Spleen (tissue), 11 donors: Measurements from ENCODE around the gene RBMS1. TPM values are rescaled to one million over a fixed set of nuclear protein-coding genes. Genes with fewer than 3 reads are reported as not detected.

ENCODE experiments used
- DNase-seq: peaks from one replicate; pipeline ENCODE4 v3.0.0-alpha.2; 2020
- H3K27ac ChIP-seq, 8 donors: fragments of 200-600 bp; sonication (generic) in 7 of 8; 1 replicate in 4 of 8; 2 replicates in 4 of 8; pipeline versions ENCODE4 v1.5.0 to v1.8.0; 2016 to 2021; ENCODE audit warnings: inconsistent platforms in 4 of 8, mild to moderate bottlenecking in 4 of 8, moderate library complexity in 1 of 8
- H3K27me3 ChIP-seq, 7 donors: fragments of 200-600 bp; sonication (generic) in 6 of 7; replicated peaks in 1 of 7; 1 replicate in 4 of 7; 2 replicates in 3 of 7; pipeline versions ENCODE4 v1.5.0 to v1.8.0; 2016 to 2021; ENCODE audit warnings: inconsistent platforms in 3 of 7, mild to moderate bottlenecking in 1 of 7
- H3K36me3 ChIP-seq, 6 donors: fragments of 200-600 bp; sonication (generic) in 5 of 6; 1 replicate in 4 of 6; 2 replicates in 2 of 6; pipeline versions ENCODE4 v1.5.0 to v1.8.0; 2016 to 2021; ENCODE audit warnings: inconsistent platforms in 2 of 6
- H3K4me1 ChIP-seq, 6 donors: fragments of 200-600 bp; sonication (generic) in 5 of 6; 1 replicate in 3 of 6; 2 replicates in 3 of 6; pipeline versions ENCODE4 v1.5.0 to v1.8.0; 2016 to 2021; ENCODE audit warnings: inconsistent platforms in 3 of 6
- H3K4me3 ChIP-seq, 8 donors: fragments of 200-600 bp; sonication (generic) in 7 of 8; 1 replicate in 4 of 8; 2 replicates in 4 of 8; pipeline versions ENCODE4 v1.5.0 to v1.8.0; 2016 to 2021; ENCODE audit warnings: inconsistent platforms in 4 of 8, mild to moderate bottlenecking in 4 of 8, moderate library complexity in 2 of 8
- H3K9me3 ChIP-seq, 8 donors: fragments of 200-600 bp; sonication (generic) in 7 of 8; 1 replicate in 4 of 8; 2 replicates in 4 of 8; pipeline versions ENCODE4 v1.5.0 to v1.8.0; 2016 to 2021; ENCODE audit warnings: inconsistent platforms in 4 of 8
- POLR2A ChIP-seq, 3 donors: fragments of 450-650 bp; IDR thresholded peaks; one replicate each; pipeline ENCODE4 v1.5.1; 2017; ENCODE audit warnings: antibody characterized with exemption in 3 of 3, mild to moderate bottlenecking in 1 of 3
- POLR2AphosphoS5 ChIP-seq, 3 donors: sonication (generic); formaldehyde crosslinking; IDR thresholded peaks; one replicate each; pipeline ENCODE4 v1.5.1; 2017; ENCODE audit warnings: antibody characterized with exemption in 3 of 3
- WGBS, 5 donors: extraction: QIAGEN DNeasy Blood & Tissue Kit in 3 of 5; methylation state at CpG; one replicate each; pipeline versions ENCODE4 v1.1.5 to v1.1.7; 2013 to 2018; 5-methylcytosine and 5-hydroxymethylcytosine counted together
- intact Hi-C: fragments of 100-400 bp; cut with DNase I; formaldehyde crosslinking; loops from one replicate; pipeline ENCODE4 v1.15.0; 2023; ENCODE audit warnings: low total_unique reads
- polyA plus RNA-seq, 3 donors: library from polyadenylated mRNA; stranded (reverse); fragments of 200-250 nt; gene quantifications; one replicate each; pipeline ENCODE4 v1.2.1, GENCODE V29; 2013
- total RNA-seq, 7 donors: library from RNA; depleted of rRNA in 3 of 7; stranded (reverse); fragments of >200 nt in 3 of 7; fragmentation: NEBNext Ultra II Directional in 4 of 7; extraction: Animal tissue kit (Norgen Biotek cat#: 25700) in 4 of 7; gene quantifications; one replicate each; pipeline versions ENCODE4 v1.1.0 to v1.2.1, GENCODE V29; 2016 to 2021
- TF ChIP-seq, protein P1 (sequence below), 11 experiments: fragments of 200-600 bp in 7 of 11; fragments of 450-650 bp in 4 of 11; sonication (generic) in 4 of 11; IDR thresholded peaks in 8 of 11; conservative IDR thresholded peaks in 3 of 11; 1 replicate in 7 of 11; 2 replicates in 4 of 11; pipeline versions ENCODE4 v1.4.0 to v1.8.0; 2016 to 2021; ENCODE audit warnings: antibody characterized with exemption in 11 of 11, inconsistent platforms in 4 of 11, mild to moderate bottlenecking in 1 of 11
- donor health status: healthy with polysubstance abuse.
- donor health status: DM: no; HTN: no; CAD: no; lungs with moderate emphysema.
- donor health status: DM: no; HTN: no; CAD: no.
- donor health status: Bipolar disorder and iron deficiency.
- donor health status: healthy.
- donor health status: DM: no; HTN: no; CAD: no.
- donor health status: DM: yes; HTN: yes; CAD: no.

Gene RBMS1
- total and polyA plus RNA-seq, 10 donors, result 18.8 to 151 (median 118) TPM

DNA sequence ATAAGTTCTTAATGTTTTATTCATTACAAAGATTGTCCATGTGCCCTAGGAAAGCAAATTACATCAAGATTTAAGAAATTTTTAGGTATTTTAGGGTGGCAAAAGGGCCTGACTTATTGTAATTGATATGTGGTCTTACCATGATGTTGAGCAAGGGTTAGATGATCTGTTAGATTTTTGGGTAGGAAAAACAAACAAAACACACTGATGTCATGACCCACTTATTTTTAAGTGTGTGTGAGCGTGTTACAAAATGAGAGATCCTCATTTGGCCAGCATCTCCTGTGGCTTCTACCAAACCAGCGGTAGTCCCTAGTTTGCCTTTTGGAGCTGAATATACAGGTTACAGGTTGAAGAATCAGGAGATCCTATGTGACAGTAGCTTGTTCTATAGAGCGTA lies 203.8 kb downstream of the RBMS1 start:
- no peaks in the 10 kb centered on the region for H3K27me3 ChIP-seq
- intact Hi-C loops, result no loop called here
- peaks cover 0 to 82% (median 28%) of the 10 kb centered on the region in 6 donors for H3K36me3 ChIP-seq
- TF ChIP-seq POLR2A (IDR thresholded peaks at IDR 0.05), result no peak
- no peak for TF ChIP-seq POLR2AphosphoS5 (IDR thresholded peaks at IDR 0.05)
- TF ChIP-seq, protein P1, sequence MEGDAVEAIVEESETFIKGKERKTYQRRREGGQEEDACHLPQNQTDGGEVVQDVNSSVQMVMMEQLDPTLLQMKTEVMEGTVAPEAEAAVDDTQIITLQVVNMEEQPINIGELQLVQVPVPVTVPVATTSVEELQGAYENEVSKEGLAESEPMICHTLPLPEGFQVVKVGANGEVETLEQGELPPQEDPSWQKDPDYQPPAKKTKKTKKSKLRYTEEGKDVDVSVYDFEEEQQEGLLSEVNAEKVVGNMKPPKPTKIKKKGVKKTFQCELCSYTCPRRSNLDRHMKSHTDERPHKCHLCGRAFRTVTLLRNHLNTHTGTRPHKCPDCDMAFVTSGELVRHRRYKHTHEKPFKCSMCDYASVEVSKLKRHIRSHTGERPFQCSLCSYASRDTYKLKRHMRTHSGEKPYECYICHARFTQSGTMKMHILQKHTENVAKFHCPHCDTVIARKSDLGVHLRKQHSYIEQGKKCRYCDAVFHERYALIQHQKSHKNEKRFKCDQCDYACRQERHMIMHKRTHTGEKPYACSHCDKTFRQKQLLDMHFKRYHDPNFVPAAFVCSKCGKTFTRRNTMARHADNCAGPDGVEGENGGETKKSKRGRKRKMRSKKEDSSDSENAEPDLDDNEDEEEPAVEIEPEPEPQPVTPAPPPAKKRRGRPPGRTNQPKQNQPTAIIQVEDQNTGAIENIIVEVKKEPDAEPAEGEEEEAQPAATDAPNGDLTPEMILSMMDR (IDR thresholded peaks at IDR 0.05 in 8 of 11, conservative IDR thresholded peaks at IDR 0.05 in 3 of 11), result no peak
- H3K4me1 ChIP-seq, result peaks cover 4 to 56% (median 14%) of the 10 kb centered on the region in 6 donors
- no peaks in the 10 kb centered on the region for H3K9me3 ChIP-seq
- H3K4me3 ChIP-seq, result no peak overlapping the region
- H3K27ac ChIP-seq, result peak overlapping the region in 4 of 8 donors; percentile 8 to 29 (median 11)
- WGBS, 5 donors, result 68 to 89% (median 73%) methylated on average over 3 of the region's 3 CpGs
- no peak for DNase-seq

DNA sequence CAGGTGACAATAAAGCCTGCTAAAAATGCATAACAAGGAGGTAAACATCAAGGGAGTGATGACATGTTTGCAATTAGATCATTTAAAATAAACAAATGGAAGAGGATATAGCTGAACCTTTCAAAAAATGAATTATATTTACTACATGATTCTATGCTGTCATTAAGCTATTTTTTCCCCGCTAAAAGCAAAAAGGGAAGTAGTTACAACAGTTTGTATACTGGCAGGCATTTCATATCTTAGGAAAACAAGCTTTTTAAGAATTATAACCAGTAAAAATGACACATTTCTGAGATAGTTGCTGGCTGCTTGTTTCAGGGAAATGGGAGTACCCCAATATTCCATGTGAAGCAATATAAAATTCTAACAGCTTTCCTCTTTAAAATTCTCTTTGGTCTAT lies 204.5 kb downstream of the RBMS1 start:
- DNase-seq, result no peak
- H3K27ac ChIP-seq, result peak overlapping the region in 4 of 8 donors; percentile 8 to 29 (median 11)
- TF ChIP-seq POLR2AphosphoS5 (IDR thresholded peaks at IDR 0.05), result no peak
- TF ChIP-seq, protein P1 (IDR thresholded peaks at IDR 0.05 in 8 of 11, conservative IDR thresholded peaks at IDR 0.05 in 3 of 11), result no peak
- TF ChIP-seq POLR2A (IDR thresholded peaks at IDR 0.05), result no peak
- no peaks in the 10 kb centered on the region for H3K9me3 ChIP-seq
- no peak overlapping the region for H3K4me3 ChIP-seq
- no peaks in the 10 kb centered on the region for H3K27me3 ChIP-seq
- intact Hi-C loops, result no loop called here
- 37 to 58% (median 44%) methylated on average over 1 of the region's 1 CpG for WGBS, 5 donors
- H3K36me3 ChIP-seq, result peaks cover 0 to 89% (median 35%) of the 10 kb centered on the region in 6 donors
- H3K4me1 ChIP-seq, result peaks cover 0 to 48% (median 10%) of the 10 kb centered on the region in 6 donors

DNA sequence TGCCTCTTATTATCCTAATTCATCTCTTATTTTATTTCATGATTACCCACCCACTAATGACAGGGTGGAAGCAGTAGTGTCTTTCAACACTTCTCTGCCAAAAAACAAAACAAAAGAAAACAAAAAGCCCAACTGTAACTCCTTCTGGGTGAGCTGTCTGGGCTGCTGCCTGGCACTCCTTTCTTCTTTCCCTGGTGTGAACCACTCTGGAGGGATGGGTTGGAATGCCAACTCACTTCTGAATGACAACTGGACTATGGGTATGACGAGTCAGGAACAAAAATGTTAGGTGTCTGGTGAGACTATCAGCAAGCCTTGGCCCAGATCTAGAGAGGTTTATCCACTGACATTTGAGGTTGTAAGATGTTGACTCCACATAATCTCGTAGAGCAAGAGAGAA lies 205.3 kb downstream of the RBMS1 start:
- peak overlapping the region in 1 of 8 donors; percentile 9 for H3K27ac ChIP-seq
- H3K27me3 ChIP-seq, result no peaks in the 10 kb centered on the region
- WGBS, 5 donors, result 84 to 90% (median 89%) methylated on average over 2 of the region's 2 CpGs
- DNase-seq, result no peak
- H3K36me3 ChIP-seq, result peaks cover 0 to 90% (median 40%) of the 10 kb centered on the region in 6 donors
- no peaks in the 10 kb centered on the region for H3K9me3 ChIP-seq
- TF ChIP-seq POLR2AphosphoS5 (IDR thresholded peaks at IDR 0.05), result no peak
- TF ChIP-seq POLR2A (IDR thresholded peaks at IDR 0.05), result no peak
- TF ChIP-seq, protein P1 (IDR thresholded peaks at IDR 0.05 in 8 of 11, conservative IDR thresholded peaks at IDR 0.05 in 3 of 11), result no peak
- peaks cover 0 to 42% (median 6%) of the 10 kb centered on the region in 6 donors for H3K4me1 ChIP-seq
- no peak overlapping the region for H3K4me3 ChIP-seq
- intact Hi-C loops, result no loop called here

GRCh38 chr2:160287476-160287875 lies 206.1 kb downstream of the RBMS1 start:
- H3K27ac ChIP-seq, result no peak overlapping the region
- no peak for TF ChIP-seq POLR2A (IDR thresholded peaks at IDR 0.05)
- TF ChIP-seq, protein P1 (IDR thresholded peaks at IDR 0.05 in 8 of 11, conservative IDR thresholded peaks at IDR 0.05 in 3 of 11), result no peak
- peaks cover 0 to 90% (median 44%) of the 10 kb centered on the region in 6 donors for H3K36me3 ChIP-seq
- no peaks in the 10 kb centered on the region for H3K27me3 ChIP-seq
- H3K4me3 ChIP-seq, result no peak overlapping the region
- intact Hi-C loops, result no loop called here
- H3K9me3 ChIP-seq, result no peaks in the 10 kb centered on the region
- 63 to 84% (median 64%) methylated on average over 3 of the region's 3 CpGs for WGBS, 5 donors
- H3K4me1 ChIP-seq, result peaks cover 0 to 45% (median 6%) of the 10 kb centered on the region in 6 donors
- DNase-seq, result no peak
